ENCODE results near the gene EDN3. TPM values are rescaled to one million over a fixed set of nuclear protein-coding genes. Genes with fewer than 3 reads are reported as not detected.

EDN3 gene
- total and polyA plus RNA-seq, 4 donors: 0.12 to 3.6 (median 0.31) TPM

- TF ChIP-seq CTCF (IDR thresholded peaks at IDR 0.05; ENCODE audit: control extremely low read depth, extremely low read depth): no peak
- no peak for ATAC-seq (ENCODE audit: insufficient read depth, low FRiP score)
- no peak overlapping the region for H3K27ac ChIP-seq (ENCODE audit: low read depth in 1 of 2, low read length in 1 of 2)
- no peaks in the 10 kb centered on the region for H3K9me3 ChIP-seq (ENCODE audit: control insufficient read depth in 4 of 4, insufficient read depth in 3 of 4, low read length in 3 of 4)
- 65 to 87% methylated on average over 1 of the region's 1 CpG for WGBS, 2 donors
- H3K9ac ChIP-seq (ENCODE audit: insufficient read depth in 1 of 2, low read length in 2 of 2): no peak overlapping the region
- H3K27me3 ChIP-seq (ENCODE audit: control insufficient read depth in 3 of 3, insufficient read depth in 3 of 3, low read length in 2 of 3): no peaks in the 10 kb centered on the region
- H3K4me1 ChIP-seq (ENCODE audit: control insufficient read depth in 5 of 5, insufficient read depth in 5 of 5, low read length in 5 of 5): peaks cover 0 to 4% (median 0%) of the 10 kb centered on the region in 5 donors
- no peak for DNase-seq
- H3K36me3 ChIP-seq (ENCODE audit: control insufficient read depth in 4 of 4, insufficient read depth in 4 of 4, low read length in 4 of 4): no peaks in the 10 kb centered on the region
- H3K4me3 ChIP-seq: no peak overlapping the region
Measured at GRCh38 chr20:59374261-59374660, 73.8 kb downstream of the EDN3 start.

- Histone ChIP-seq H3K9me3 (ENCODE audit: control insufficient read depth in 4 of 4, insufficient read depth in 3 of 4, low read length in 3 of 4) (no peaks in the 10 kb centered on the region), H3K4me3 (no peak overlapping the region), H3K27ac (ENCODE audit: low read depth in 1 of 2, low read length in 1 of 2) (no peak overlapping the region), H3K4me1 (ENCODE audit: control insufficient read depth in 5 of 5, insufficient read depth in 5 of 5, low read length in 5 of 5) (peaks cover 0 to 4% (median 0%) of the 10 kb centered on the region in 5 donors), H3K36me3 (ENCODE audit: control insufficient read depth in 4 of 4, insufficient read depth in 4 of 4, low read length in 4 of 4) (no peaks in the 10 kb centered on the region), H3K27me3 (ENCODE audit: control insufficient read depth in 3 of 3, insufficient read depth in 3 of 3, low read length in 2 of 3) (no peaks in the 10 kb centered on the region), H3K9ac (ENCODE audit: insufficient read depth in 1 of 2, low read length in 2 of 2) (no peak overlapping the region)
- ATAC-seq (ENCODE audit: insufficient read depth, low FRiP score) (no peak), DNase-seq (no peak)
- 84 to 92% methylated on average over 3 of the region's 3 CpGs for WGBS, 2 donors
- TF ChIP-seq CTCF (IDR thresholded peaks at IDR 0.05; ENCODE audit: control extremely low read depth, extremely low read depth): no peak
Measured at GRCh38 chr20:59375541-59375940, 75.1 kb downstream of the EDN3 start.

Other genes starting within 250 kb of the EDN3 start
- gene ZNF831, start 136.8 kb upstream of the EDN3 start, total RNA-seq: 1 to 10 TPM in 1 of 2 donors, under 1 TPM in 1; 0.86 to 1.0 TPM
- under 1 TPM; 0.14 to 0.26 TPM for gene ZNF831, start 136.8 kb upstream of the EDN3 start, polyA plus RNA-seq